SIG-M5 treated with dmso at 0.1 percent for 504 hours (cell line): ENCODE results near the gene CCDC92B.

ENCODE experiments used
- DNase-seq: peaks from one replicate; lab custom pipeline; 2025; ENCODE audit not compliant: unreplicated experiment; lab: John Stamatoyannopoulos, UW

The CCDC92B gene

DNA sequence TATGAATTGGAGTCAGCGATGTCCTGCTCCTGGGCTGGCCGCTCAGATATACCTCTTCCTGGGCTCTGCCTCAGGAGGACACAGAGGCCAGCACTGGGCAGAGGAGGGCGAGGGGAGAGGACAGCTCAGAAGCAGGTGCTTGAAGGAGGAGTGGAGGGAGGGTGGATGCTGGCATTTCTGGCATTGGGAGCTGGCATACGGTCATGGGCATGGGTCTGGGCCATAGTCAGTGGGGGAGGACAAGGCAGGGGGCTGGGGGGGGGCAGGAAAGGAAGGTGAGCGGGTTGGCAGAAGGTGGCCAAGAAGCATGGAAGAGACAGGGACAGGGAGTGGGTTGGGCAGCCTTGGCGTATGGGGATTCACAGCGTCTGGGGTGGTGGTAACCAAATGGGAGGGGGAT, 30.1 kb upstream of the CCDC92B start:
- DNase-seq, result no peak

DNA sequence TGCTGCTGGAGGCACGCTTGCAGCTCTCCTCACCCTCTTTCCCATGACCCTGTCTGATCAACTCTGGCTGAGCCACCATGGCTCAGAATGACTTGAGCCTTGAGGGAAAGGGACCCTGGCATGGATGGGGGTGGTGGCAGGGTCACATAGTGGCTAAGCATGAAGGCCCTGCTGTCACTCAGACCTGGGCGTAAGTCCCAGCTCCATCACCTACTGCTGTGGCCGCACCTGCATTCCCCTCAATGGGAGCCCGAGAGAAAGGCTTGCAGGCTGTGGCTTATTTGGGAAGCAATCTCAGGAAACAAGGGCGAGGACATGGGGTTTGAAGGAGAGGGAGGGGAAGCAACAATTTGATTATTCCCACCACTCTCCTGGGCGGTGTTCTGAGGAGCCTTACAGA, 29.0 kb upstream of the CCDC92B start:
- no peak for DNase-seq

DNA sequence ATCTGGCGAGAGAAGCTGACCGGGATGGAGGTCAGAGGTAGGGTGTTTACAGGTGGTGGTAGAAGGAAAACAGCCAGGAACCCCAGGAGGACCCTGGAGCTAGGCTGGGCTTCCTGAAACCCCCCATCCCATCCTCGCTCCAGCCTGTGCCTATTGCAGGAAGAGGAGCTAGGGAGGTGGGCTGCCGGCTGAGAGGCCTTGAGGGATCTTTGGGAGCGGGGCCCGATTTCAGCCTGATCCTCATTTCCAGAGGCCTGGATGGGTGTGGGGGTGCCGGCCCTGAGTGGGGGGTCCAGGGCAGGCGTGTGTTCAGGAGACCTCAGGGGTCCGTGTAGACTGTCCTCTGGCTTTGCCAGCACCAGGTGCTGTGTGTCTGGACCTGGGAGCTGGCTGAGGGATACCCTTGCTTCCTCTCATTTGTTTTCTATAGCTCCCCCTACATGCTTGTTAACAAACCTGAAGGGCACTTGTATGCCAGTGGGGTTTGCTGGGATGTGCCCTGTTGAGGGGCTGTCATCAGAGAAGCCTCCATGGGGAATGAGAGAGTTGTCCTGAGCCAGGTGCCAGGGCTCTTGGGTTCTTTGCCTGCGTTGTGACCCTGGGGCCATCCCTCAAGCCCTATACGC, 27.9 kb upstream of the CCDC92B start:
- DNase-seq, result no peak

DNA sequence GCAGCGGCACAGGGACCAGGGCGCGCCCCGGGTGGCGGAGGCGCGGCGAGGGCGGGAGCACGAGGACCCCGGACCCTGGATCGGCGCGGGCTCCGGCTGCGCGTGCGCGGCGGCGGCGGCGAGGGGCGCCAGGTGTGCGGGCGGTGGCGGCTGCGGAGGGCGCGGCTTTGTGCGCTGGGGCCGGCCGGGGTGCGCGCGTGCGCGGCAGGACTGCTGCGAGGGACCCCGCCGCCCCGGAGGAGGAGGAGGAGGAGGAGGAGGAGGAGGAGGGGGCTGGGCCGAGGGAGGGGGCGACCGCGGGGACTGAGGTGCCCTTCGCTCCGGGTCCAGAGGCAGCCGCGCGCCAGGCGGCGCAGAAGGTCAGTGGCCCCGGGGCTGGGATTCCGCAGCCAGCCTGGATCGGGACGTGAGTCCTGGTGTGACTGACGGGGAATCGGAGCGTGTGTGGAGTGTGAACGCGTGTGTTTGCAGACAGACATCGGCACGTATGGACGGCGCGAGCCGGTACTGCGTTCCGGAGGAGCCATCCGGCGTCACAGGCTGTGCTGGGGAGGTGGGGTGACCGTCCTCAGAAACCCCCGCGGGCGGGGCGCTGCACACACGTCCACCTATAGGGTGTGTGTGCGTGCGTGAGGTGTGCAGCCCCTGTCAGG, 27.3 kb upstream of the CCDC92B start:
- DNase-seq, result no peak

DNA sequence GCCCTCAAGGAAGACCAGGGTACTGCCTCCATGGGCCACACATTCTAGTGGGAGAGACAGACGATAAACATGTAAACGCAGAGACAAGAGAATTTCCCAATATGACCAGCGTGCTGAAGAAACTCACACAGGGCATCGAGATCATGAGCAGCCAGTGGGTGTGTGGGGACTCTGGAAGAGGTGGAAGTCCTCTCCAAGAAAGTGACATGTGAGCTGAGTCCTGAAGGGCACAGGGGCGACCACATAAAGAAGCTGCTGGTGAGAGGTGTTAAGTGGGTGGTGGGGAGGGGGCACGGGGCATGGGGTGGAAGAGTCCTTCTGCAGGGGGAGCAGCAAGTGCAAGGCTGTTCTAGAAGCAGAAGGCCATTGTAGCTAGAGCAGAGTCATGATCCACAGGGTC, 25.8 kb upstream of the CCDC92B start:
- DNase-seq, result no peak

DNA sequence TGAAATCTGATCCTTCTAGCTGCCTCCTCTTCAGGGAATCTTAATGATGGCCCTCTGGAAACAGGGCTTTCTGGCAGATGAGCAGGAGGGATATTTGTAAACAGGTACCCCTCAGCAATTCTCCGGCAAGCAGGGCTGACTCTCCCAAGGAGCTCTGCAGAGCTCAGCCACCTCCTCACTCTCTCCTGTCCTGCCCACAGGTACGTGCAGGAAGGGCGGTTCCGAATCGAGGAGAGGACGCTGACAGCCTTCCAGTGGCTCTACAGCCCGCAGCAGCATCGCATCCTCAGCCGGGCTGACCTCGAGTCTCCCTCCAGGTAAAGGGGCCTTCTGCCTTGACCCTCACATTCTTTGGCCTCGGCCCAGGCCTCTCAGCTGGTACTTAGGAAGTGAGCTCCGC, 20.7 kb upstream of the CCDC92B start:
- DNase-seq, result no peak

DNA sequence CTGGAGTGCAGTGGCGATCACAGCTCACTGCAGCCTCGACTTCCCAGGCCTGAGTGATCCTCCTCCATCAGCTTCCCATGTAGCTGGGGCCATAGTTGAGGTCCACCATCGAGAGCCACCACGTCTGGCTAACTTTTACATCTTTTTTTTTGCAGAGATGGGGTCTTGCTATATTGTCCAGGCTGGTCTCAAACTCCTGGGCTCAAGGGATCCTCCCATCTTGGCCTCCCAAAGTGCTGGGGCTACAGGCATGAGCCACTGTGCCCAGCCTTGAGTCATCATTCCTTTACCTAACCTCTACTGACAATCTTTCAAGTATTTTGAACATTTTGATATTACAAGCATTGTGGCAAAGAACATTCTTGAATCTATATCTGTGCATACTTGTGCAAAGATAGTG, 9.4 kb upstream of the CCDC92B start:
- no peak for DNase-seq

DNA sequence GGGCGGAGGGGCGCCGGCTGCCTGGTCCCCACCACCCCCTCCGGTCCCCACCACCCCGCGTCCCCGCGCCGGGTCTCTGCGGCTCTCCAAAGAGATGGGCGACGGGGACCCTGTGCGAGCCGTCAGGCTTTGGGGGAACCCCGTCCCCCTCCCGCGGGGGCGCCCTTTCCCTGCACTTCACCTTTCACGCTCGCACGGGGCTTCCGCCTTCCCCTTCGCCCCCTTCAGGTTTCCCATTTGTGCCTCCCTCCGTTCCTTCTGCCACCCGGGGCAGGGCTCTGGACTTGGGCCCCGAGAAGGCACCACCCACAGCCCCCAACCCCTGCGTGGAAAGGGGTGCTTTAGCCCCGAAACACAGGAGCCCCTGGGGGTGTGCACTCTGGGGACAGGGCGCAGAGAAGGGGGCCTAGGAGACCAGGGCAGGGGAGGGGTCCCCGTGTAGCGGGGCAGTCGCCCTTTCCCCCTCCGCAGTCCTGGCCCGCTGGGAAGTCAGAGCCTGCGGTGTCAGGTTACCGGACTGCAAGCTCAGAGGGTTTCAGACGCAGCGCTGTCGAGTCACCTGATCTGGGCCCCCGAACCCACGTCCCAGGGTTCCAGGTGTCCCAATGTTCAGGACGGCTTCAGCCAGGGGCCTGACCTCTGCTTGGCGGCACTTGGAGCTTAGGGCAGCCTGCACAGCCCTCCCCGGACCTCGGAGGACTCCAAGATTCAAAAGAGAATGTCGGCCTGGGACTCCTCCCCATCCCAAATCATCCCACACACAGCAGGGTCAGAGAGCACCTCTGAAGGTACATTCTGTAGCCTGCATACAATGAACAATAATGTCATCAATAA, 6.7 kb upstream of the CCDC92B start:
- DNase-seq, result no peak

DNA sequence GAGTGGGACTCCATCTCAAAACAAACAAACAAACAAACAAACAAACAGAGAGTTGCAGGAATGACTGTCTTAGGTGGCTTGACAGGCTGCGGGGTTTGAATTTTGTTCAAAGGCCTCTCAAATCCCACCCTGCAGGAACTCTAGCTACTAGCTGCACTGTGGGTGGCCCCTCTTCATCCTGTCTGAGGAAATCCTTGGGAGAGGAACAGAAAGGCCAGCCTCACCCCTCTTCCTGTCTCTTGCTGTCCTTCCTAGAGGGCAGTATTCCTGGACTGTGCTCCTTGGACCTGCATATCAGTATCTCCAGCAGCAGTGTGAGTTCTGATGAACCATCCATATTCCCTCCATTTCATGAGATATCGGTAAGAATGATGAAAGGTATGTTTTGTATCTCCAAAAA, 2.0 kb upstream of the CCDC92B start:
- no peak for DNase-seq

DNA sequence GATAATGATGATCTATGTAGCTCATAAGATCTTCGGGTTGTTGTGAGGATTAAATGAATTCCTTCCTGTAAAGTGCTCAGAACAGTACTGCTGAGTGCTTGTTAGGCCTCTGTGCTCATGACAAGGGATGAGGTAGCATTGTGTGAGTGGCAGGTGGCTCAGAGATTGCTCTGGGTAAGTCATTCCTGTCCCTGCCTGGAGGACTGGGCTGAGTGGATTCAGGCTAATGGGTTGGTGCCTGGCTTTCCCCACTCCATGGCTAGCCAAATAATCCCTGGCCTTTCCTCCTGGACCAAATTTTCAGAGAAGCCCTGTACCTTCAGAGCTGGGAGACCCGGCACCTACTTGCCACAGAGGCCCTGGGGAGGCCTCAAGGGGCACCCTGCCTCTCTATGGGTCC, 1.3 kb upstream of the CCDC92B start:
- no peak for DNase-seq

DNA sequence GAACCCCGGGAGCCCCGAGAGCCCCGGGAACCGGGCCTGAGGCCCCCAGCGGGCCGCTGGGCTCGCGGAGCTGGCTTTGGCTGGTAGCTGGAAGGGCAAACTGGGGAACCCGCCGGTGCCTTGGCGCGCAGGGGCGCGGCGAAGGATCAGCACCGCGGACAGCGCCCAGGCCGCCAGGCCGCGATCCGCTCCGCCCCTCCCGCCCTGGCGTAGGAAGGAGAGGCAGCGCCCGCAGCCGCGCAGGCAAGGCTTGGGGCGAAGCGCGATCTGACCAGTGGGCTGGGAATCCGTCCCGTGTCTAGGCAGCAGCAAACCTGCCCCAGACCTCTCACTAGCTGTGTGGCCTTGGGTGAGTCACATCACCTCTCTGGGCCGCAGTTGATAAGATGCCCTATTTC, 331 bp upstream of the CCDC92B start:
- DNase-seq, result peak; percentile 61

DNA sequence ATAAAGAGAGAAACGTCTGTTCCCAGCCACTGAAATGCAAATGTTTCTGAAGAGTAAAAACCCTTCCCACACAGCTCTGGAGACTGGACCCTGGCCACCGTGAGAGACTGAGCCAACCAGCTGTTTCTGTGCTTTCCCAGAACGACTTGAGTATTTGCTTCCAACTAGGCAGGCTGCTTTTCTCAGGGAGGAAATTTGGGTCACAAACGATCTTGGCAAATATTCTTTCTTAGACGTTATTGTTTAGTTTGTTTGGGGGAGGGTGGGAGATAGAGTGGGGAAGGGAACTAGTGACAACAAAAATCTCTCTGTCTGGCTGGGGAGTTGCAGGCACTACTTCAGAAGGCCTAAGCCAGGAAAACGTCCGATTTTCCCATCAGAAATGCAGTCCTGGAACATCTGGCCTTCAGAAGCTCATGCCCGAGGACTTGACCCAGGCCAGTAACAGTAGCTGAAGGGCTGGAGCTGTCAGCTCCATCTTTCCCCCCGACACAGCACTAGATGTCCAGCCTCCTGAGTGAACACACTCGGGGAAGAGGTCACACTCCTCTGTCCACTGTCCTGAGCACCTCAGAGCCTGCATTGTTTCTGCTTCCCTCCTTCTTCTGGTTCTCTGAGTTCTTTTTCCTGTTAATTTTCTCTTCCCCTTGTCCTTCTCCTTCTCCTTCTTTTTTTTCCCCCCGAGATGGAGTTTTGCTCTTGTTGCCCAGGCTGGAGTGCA, 4.0 kb downstream of the CCDC92B start:
- no peak for DNase-seq

DNA sequence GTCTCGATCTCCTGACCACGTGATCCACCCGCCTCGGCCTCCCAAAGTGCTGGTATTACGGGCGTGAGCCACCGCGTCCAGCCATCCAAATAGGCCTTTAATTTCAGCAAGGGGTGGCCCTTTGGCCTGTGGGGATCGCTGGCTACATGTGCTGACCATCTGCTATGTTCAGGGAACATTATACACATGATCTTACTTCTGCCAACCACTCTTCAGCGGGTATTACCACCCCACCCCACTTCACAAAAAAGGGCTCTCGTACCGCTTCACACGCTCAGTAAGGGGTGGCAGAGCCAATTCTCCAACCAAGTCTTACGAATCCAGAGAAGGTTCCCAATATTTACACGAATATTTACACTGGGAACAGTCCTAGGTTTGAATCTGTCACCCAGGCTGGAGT, 11.8 kb downstream of the CCDC92B start:
- no peak for DNase-seq

DNA sequence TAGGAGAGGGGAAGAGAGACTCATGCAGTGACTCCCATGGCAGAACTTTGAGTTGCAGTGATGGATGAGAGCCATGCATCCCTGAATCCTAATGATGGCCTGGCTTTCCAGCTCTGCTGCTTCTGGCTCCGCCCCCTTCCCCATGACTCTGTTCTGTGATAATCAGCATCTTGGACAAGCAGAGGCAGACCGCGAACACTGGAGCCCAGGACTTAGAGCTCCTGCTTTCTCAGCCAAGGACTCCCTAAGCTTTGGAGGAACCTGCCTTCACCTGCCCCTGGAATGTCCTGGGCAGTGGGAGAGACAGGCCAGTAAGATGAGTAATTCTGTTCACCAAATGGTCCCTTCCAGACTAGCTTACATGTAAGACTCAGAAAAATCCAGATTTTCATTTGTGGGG, 12.5 kb downstream of the CCDC92B start:
- DNase-seq, result no peak

DNA sequence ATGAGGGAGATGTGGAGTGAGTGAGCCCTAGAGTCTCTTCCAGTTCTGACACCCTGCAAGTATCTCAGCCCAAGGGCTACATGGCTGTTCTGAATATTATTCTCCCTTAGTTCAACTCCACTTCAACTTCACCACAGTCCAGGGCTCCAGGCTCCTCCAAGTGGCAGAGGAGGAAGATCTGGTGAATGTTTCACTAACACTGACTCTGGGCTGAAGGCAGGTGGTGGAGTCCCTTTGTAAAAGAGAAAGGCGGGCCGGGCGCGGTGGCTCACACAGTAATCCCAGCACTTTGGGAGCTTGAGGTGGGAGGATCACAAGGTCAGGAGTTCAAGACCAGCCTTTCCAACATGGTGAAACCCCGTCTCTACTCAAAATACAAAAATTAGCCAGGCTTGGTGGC, 13.6 kb downstream of the CCDC92B start:
- no peak for DNase-seq

DNA sequence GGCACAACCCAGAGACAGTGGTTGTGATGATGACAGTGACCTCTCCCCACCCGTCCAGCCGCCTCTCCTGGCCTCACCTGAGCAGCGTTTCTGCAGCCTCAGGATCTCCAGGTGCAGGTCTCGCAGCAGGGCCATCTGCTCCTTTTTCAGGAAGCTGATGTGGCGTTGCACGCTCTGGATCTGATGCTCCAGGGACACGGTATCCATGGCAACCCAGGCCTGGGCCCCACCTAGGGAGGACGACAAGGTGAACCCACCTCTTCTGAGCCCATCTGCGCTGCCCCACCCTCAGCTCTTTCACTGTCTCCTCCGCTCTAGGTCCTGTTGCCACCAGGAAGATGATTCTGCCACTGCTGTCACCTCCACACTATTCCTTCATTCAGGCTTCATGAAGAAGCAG, 14.5 kb downstream of the CCDC92B start:
- DNase-seq, result no peak

DNA sequence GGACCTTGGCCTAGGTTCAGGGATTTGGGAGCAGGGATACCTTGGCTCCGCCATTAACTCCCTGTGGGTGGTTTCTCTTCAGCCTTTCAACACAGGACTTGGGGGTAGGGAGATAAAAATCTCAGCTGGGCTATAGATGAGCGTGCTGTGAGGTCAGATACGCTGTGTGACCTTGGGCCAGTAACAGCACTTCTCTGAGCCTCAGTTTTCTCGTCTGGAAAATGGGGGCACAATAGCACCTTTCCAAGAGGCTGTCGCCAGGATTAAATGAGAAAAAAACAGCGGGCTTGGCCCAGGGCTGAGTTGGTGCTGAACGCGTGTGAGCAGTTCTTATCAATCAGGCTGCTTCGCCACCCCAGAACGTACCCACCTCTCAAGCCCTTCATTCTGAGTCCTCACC, 17.6 kb downstream of the CCDC92B start:
- no peak for DNase-seq

DNA sequence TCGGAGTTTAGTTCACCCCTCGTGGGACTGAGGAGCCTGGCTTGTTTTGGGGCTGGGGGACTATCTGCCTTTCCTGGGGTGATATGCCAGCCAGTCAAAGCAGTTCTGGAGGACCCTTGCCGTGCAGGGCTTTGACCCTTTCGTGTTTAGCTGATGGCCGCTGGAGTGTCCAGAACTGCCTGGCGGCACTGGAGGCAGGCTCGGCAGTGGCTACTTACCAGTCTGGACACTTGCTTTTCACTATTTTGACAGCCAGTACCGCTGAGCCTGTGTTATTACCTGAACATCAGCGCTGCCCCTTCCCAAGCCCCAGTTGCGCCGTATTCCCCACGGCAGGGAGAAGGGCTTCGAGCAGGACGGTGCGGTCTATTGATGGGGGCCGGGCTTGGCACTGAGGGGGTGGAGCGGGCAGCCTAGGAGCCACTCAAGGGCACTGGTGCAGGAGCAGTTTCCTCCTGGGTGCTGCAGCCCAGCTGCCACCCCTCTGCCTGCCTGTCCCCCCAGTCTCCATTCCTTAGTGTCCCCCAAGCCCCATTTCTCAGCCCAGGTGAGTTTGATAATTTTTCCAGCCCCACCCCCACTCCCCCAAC, 18.6 kb downstream of the CCDC92B start:
- no peak for DNase-seq

DNA sequence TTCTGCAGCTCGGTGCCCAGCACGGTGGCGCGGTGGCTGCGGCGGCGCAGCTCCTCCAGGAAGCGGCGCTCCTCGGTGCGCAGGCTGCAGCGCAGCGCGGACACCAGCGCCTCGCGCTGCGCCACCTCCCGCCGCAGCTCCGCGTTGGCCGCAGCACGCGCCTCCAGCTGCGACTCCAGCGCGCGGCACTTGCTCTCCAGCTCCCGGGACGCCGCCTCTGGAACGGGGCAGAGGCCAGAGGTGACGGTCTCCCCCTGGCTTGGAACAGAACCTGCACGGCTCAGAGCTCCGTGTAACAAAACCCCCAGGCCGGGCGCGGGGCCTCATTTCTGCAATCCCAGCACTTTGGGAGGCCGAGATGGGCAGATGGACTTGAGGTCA, 24.7 kb downstream of the CCDC92B start:
- no peak for DNase-seq

DNA sequence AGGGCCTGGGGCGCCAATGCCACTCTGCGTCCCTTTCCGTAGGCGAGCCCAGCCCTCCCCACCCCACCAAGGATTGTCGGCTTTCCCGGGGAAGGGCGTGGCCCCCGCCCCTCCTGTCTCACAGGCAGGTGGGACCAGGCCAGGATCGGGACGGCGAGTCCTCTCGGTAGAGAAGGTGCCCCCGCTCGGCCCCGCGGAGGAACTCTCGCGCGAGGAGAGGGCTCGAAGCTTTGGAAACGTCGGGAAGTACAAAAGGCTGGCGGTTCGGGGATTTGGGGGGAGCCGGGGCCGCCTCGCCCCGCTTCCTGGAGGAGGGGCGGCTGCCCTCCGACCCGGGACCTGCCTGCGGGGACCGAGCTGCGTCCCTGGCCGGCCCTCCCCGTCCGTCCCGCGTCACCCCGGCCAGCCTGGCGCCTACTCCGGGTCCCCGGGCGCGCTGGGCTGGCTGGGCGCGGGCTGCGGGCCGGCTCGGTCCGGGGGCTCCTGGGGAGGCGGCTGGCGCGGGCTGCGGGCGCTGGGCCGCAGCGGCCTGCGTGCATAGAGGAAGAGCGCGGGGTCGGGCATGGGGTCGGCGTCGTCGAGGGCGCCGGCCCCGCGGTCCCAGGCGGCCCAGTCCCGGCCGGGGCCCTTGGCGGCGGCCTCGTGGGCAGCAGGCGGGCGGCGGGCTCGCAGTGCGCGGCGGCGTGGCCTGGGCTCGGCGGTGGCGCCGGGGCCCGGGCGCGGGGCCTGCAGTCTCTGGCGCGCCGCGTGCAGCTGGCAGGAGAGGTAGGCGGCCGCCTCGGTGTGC, 25.3 kb downstream of the CCDC92B start:
- DNase-seq, result no peak
